ENCODE measurements around the gene ACYP2.

- TF ChIP-seq REST (IDR thresholded peaks at IDR 0.05; ENCODE audit: insufficient read depth in 1 of 2, low read depth in 2 of 2, low read length in 2 of 2), result no peak
- no peak for TF ChIP-seq SIN3A (IDR thresholded peaks at IDR 0.05; ENCODE audit: borderline replicate concordance, insufficient read depth, low read length)
- no peak for TF ChIP-seq POLR2AphosphoS5 (IDR thresholded peaks at IDR 0.05; ENCODE audit: low read depth, low read length)
These were observed 32.4 kb upstream of the ACYP2 start for GRCh38 chr2:54083021-54083420.

All from PFSK-1 (cell line).